ENCODE results near the gene SEPTIN3. TPM values are rescaled to one million over a fixed set of nuclear protein-coding genes. Genes with fewer than 3 reads are reported as not detected.

SEPTIN3 gene
- total and polyA plus RNA-seq, 2 of the 8 experiments (the other 6 are each of a cell fraction or from before 2014, with no cell fraction given): 38.9 to 52.9 TPM

Other genes with a start within 250 kb of the SEPTIN3 start
- 20.0 and 21.4 TPM in 2 replicates for gene CCDC134, start 168.8 kb upstream of the SEPTIN3 start, total RNA-seq (2021; fragmentation: NEBNext Ultra II Directional; extraction: Animal tissue kit (Norgen Biotek cat#: 25700))
- 7.7 and 10.3 TPM in 2 replicates for gene CCDC134, start 168.8 kb upstream of the SEPTIN3 start, polyA plus RNA-seq (2011; rRNA removed)
- gene SREBF2, start 136.3 kb upstream of the SEPTIN3 start, total RNA-seq (2021; fragmentation: NEBNext Ultra II Directional; extraction: Animal tissue kit (Norgen Biotek cat#: 25700)): 144 TPM in 2 replicates
- 125 and 183 TPM in 2 replicates for gene SREBF2, start 136.3 kb upstream of the SEPTIN3 start, polyA plus RNA-seq (2011; rRNA removed)
- 0.89 and 0.90 TPM in 2 replicates for gene SHISA8, start 54.4 kb upstream of the SEPTIN3 start, total RNA-seq (2021; fragmentation: NEBNext Ultra II Directional; extraction: Animal tissue kit (Norgen Biotek cat#: 25700))
- gene SHISA8, start 54.4 kb upstream of the SEPTIN3 start, polyA plus RNA-seq (2011; rRNA removed): 0.14 and 0.35 TPM in 2 replicates
- 1.8 and 2.0 TPM in 2 replicates for gene TNFRSF13C, start 42.6 kb upstream of the SEPTIN3 start, total RNA-seq (2021; fragmentation: NEBNext Ultra II Directional; extraction: Animal tissue kit (Norgen Biotek cat#: 25700))
- gene TNFRSF13C, start 42.6 kb upstream of the SEPTIN3 start, polyA plus RNA-seq (2011; rRNA removed): 1.4 TPM in 2 replicates
- gene CENPM, start 22.3 kb upstream of the SEPTIN3 start, total RNA-seq (2021; fragmentation: NEBNext Ultra II Directional; extraction: Animal tissue kit (Norgen Biotek cat#: 25700)): 30.0 and 32.0 TPM in 2 replicates
- gene CENPM, start 22.3 kb upstream of the SEPTIN3 start, polyA plus RNA-seq (2011; rRNA removed): 80.4 and 94.6 TPM in 2 replicates
- gene WBP2NL, start 29.3 kb downstream of the SEPTIN3 start, total RNA-seq (2021; fragmentation: NEBNext Ultra II Directional; extraction: Animal tissue kit (Norgen Biotek cat#: 25700)): not detected in 2 replicates
- not detected in 2 replicates for gene WBP2NL, start 29.3 kb downstream of the SEPTIN3 start, polyA plus RNA-seq (2011; rRNA removed)
- 14.7 and 14.8 TPM in 2 replicates for gene NAGA, start 101.4 kb downstream of the SEPTIN3 start, total RNA-seq (2021; fragmentation: NEBNext Ultra II Directional; extraction: Animal tissue kit (Norgen Biotek cat#: 25700))
- 30.7 and 39.5 TPM in 2 replicates for gene NAGA, start 101.4 kb downstream of the SEPTIN3 start, polyA plus RNA-seq (2011; rRNA removed)
- gene PHETA2, start 104.8 kb downstream of the SEPTIN3 start, total RNA-seq (2021; fragmentation: NEBNext Ultra II Directional; extraction: Animal tissue kit (Norgen Biotek cat#: 25700)): 7.4 and 8.0 TPM in 2 replicates
- gene PHETA2, start 104.8 kb downstream of the SEPTIN3 start, polyA plus RNA-seq (2011; rRNA removed): 7.6 and 8.4 TPM in 2 replicates
- 35.6 and 36.0 TPM in 2 replicates for gene SMDT1, start 110.3 kb downstream of the SEPTIN3 start, total RNA-seq (2021; fragmentation: NEBNext Ultra II Directional; extraction: Animal tissue kit (Norgen Biotek cat#: 25700))
- 34.9 and 40.7 TPM in 2 replicates for gene SMDT1, start 110.3 kb downstream of the SEPTIN3 start, polyA plus RNA-seq (2011; rRNA removed)
- 99.5 and 105 TPM in 2 replicates for gene NDUFA6, start 121.3 kb downstream of the SEPTIN3 start, total RNA-seq (2021; fragmentation: NEBNext Ultra II Directional; extraction: Animal tissue kit (Norgen Biotek cat#: 25700))
- gene NDUFA6, start 121.3 kb downstream of the SEPTIN3 start, polyA plus RNA-seq (2011; rRNA removed): 60.1 and 76.2 TPM in 2 replicates
- 0.77 and 0.93 TPM in 2 replicates for gene CYP2D6, start 161.4 kb downstream of the SEPTIN3 start, total RNA-seq (2021; fragmentation: NEBNext Ultra II Directional; extraction: Animal tissue kit (Norgen Biotek cat#: 25700))
- 1.7 TPM in 2 replicates for gene CYP2D6, start 161.4 kb downstream of the SEPTIN3 start, polyA plus RNA-seq (2011; rRNA removed)